NB4 (cell line): ENCODE measurements around the gene COL16A1.

ENCODE experiments used
- DNase-seq: peaks from one replicate; pipeline ENCODE4 v3.0.0; 2010; ENCODE audit warnings: low read depth
- H3K4me3 ChIP-seq: one replicate; pipeline ENCODE4 v1.5.1; 2011; ENCODE audit warnings: mild to moderate bottlenecking, low read depth, low read length, moderate library complexity
- CTCF ChIP-seq: IDR thresholded peaks from one replicate; pipeline ENCODE4 v1.5.1; 2012; ENCODE audit warnings: low read depth, low read length
- MAX ChIP-seq: IDR thresholded peaks from 2 replicates; pipeline ENCODE4 v1.6.1; 2011; ENCODE audit warnings: low read depth, low read length
- MYC ChIP-seq: IDR thresholded peaks from 2 replicates; pipeline ENCODE4 v1.6.1; 2011; ENCODE audit warnings: low read depth, low read length
- POLR2A ChIP-seq: IDR thresholded peaks from 2 replicates; pipeline ENCODE4 v1.6.1; 2011; ENCODE audit warnings: mild to moderate bottlenecking; ENCODE audit not compliant: insufficient read length; ENCODE audit errors: extremely low read depth

Gene COL16A1

GRCh38 chr1:31745096-31745945 is 41.5 kb upstream of the COL16A1 start:
- no peak overlapping the region for H3K4me3 ChIP-seq
- DNase-seq: peak; percentile 67
- no peak for TF ChIP-seq MYC
- TF ChIP-seq CTCF: peak; percentile 94
- no peak for TF ChIP-seq POLR2A
- TF ChIP-seq MAX: no peak

DNA sequence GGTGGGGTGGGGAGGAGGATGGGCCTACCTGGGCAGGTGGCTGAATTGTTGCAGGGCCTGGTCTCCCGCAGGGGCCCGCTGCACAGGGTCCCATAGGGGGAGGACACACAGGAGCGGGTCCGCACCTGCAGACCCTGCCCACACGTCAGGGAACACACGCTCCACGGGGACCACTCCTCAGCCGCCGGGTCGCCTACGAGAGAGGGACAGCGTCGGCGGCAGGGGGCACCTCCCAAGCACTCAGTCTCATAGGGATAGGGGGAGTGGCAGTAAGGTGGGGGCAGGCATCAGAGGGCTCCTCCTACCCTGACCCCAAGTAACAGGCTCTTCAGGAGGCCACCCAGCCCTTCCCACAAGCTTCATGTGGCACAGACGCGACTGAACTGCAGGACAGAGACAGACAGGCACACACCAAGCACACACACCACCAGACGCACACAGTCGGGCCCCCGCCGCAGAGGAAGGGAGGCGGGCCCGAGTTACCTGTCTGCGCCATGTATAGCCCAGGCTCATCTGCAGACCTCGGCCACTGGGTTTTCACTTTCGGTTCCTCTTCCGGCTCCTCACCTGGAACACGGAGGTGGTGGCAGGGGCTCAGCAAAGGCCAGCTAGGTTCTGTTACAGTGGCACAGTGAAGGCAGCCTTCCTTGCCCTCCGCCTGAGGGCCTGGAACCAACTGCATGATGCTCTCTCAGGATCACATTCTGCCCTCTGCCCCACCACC is 40.5 kb upstream of the COL16A1 start:
- DNase-seq: no peak
- TF ChIP-seq CTCF (no peak), MAX (no peak), MYC (no peak), POLR2A (no peak)
- H3K4me3 ChIP-seq: no peak overlapping the region

DNA sequence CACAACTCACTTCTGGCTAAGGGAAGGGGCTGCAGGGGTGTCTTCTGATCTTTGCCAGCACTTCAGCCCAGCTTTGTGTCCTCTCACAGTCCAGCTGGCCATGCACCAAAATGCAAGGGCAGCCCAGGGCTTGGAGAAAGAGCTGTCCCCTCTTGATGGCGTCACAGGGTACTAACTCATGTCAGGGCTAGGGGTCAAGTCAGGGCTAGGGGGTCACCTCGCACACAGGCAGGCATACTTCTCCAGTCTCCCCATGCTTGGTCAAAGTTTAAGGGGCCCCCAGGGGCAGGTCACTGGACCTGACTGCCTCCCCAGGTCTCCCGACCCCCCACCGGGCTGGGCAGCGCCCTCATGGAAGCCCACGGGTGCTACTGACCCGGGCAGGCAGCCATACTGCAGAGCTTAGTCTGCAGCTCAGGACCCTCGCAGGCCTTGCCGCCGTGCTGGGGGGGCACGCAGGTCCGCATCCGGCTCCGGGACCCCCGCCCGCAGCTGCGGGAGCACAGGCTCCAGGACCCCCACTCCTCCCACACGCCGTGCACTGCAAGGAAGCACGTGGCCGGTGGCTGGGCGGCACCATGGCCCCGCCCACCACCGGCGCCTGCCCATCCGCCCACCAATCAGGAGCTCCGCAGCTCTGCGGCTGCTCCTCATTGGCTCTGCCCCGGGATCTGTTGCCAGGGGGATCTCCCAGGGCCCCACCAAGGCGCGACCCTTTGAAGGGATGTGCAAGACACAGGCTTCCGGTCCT is 38.8 kb upstream of the COL16A1 start:
- H3K4me3 ChIP-seq: no peak overlapping the region
- no peak for DNase-seq
- TF ChIP-seq POLR2A (no peak), CTCF (no peak), MYC (no peak), MAX (no peak)

DNA sequence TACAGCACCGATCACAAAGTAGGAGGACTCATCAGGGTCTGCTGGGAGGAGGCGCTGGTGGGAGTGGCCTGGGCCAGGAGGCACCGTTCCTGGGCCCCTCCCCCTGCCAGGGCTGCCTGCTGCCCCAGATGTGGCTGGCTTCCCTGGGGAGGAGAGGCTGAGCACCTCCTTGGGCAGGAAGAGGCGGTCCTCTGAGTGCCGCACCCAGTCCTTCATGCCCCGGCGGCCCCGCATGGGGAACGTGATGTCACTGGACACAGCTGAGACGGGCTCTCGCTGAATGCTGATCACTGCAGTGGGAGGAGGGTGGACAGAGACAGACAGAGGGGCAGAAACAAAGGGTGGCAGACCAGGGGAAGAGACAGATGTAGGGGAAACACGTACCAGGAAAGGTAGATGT is 35.5 kb upstream of the COL16A1 start:
- H3K4me3 ChIP-seq: no peak overlapping the region
- DNase-seq: peak; percentile 68
- no peak for TF ChIP-seq MAX
- TF ChIP-seq MYC: no peak

DNA sequence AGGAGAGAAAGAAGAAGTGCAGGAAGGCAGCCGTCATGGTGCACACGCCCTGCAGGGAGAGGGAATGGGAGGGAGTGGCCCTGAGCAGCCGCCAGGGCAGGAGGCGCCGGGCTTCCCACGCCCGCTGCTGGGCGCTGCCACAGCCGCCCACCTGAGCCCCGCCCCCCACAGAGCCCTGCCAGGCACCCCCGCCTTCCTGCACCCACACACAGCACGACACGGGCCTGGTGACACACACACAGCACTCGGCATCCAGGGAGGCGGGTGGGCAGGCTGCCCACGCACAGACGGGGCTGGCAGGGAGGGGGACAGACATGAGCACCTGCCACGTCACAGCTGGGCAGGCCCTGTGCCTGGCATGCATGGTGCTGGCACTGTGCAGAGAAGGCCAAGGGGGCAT is 32.9 kb upstream of the COL16A1 start:
- no peak overlapping the region for H3K4me3 ChIP-seq
- no peak for DNase-seq
- TF ChIP-seq POLR2A: no peak
- no peak for TF ChIP-seq MYC
- TF ChIP-seq CTCF: no peak
- TF ChIP-seq MAX: no peak
